ENCODE measurements around the gene HOXA1. TPM values are rescaled to one million over a fixed set of nuclear protein-coding genes. Genes with fewer than 3 reads are reported as not detected.

Gene HOXA1
- total and polyA plus RNA-seq, 2 of the 8 experiments (the other 6 are each of a cell fraction or from before 2014, with no cell fraction given) = not detected

DNA sequence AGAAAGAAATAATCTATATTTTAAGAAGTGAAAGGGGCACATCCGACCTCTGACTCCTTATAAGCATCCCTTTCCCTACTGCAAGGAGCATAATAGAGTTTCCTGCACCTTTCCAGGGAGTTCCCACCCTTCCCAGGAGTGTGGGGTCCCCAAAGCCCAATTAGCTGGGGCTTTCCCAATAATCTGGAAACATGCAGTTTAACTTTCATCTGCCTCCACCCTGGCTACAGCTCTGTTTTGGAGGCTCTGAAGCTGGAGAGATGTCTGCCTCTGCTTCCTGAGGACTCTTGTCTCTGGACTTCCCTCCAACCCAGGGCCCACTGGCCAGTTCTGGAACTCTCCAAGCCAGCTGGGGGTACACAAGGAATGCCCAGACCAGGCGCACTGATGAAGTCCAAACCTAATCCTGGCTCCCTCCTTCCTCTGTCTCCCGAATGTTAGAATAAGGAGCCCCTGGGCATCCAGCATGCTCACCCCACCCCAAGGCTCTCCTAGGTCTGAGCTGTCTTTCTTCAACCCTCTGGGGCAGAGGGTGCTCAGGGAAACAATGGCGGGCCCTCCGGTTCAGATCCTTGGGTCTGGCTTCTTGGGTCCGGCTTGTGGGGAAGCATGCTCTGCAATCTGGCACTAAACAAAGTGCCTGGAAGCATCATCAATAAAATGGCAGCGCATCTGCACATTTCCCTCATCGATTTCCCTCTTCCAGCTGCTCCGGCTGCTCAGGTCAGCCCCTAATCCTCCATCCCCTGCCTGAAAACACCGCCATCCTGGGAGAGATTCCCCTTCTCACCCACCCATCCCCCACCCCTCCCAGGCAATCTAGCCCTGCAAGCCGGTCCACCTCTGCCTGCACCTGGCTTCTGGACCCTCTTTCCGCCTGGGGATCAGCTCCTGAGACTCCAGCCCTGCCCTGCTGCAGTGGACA lies 21.4 kb upstream of the HOXA1 start (continued):
- TF ChIP-seq, protein P1, sequence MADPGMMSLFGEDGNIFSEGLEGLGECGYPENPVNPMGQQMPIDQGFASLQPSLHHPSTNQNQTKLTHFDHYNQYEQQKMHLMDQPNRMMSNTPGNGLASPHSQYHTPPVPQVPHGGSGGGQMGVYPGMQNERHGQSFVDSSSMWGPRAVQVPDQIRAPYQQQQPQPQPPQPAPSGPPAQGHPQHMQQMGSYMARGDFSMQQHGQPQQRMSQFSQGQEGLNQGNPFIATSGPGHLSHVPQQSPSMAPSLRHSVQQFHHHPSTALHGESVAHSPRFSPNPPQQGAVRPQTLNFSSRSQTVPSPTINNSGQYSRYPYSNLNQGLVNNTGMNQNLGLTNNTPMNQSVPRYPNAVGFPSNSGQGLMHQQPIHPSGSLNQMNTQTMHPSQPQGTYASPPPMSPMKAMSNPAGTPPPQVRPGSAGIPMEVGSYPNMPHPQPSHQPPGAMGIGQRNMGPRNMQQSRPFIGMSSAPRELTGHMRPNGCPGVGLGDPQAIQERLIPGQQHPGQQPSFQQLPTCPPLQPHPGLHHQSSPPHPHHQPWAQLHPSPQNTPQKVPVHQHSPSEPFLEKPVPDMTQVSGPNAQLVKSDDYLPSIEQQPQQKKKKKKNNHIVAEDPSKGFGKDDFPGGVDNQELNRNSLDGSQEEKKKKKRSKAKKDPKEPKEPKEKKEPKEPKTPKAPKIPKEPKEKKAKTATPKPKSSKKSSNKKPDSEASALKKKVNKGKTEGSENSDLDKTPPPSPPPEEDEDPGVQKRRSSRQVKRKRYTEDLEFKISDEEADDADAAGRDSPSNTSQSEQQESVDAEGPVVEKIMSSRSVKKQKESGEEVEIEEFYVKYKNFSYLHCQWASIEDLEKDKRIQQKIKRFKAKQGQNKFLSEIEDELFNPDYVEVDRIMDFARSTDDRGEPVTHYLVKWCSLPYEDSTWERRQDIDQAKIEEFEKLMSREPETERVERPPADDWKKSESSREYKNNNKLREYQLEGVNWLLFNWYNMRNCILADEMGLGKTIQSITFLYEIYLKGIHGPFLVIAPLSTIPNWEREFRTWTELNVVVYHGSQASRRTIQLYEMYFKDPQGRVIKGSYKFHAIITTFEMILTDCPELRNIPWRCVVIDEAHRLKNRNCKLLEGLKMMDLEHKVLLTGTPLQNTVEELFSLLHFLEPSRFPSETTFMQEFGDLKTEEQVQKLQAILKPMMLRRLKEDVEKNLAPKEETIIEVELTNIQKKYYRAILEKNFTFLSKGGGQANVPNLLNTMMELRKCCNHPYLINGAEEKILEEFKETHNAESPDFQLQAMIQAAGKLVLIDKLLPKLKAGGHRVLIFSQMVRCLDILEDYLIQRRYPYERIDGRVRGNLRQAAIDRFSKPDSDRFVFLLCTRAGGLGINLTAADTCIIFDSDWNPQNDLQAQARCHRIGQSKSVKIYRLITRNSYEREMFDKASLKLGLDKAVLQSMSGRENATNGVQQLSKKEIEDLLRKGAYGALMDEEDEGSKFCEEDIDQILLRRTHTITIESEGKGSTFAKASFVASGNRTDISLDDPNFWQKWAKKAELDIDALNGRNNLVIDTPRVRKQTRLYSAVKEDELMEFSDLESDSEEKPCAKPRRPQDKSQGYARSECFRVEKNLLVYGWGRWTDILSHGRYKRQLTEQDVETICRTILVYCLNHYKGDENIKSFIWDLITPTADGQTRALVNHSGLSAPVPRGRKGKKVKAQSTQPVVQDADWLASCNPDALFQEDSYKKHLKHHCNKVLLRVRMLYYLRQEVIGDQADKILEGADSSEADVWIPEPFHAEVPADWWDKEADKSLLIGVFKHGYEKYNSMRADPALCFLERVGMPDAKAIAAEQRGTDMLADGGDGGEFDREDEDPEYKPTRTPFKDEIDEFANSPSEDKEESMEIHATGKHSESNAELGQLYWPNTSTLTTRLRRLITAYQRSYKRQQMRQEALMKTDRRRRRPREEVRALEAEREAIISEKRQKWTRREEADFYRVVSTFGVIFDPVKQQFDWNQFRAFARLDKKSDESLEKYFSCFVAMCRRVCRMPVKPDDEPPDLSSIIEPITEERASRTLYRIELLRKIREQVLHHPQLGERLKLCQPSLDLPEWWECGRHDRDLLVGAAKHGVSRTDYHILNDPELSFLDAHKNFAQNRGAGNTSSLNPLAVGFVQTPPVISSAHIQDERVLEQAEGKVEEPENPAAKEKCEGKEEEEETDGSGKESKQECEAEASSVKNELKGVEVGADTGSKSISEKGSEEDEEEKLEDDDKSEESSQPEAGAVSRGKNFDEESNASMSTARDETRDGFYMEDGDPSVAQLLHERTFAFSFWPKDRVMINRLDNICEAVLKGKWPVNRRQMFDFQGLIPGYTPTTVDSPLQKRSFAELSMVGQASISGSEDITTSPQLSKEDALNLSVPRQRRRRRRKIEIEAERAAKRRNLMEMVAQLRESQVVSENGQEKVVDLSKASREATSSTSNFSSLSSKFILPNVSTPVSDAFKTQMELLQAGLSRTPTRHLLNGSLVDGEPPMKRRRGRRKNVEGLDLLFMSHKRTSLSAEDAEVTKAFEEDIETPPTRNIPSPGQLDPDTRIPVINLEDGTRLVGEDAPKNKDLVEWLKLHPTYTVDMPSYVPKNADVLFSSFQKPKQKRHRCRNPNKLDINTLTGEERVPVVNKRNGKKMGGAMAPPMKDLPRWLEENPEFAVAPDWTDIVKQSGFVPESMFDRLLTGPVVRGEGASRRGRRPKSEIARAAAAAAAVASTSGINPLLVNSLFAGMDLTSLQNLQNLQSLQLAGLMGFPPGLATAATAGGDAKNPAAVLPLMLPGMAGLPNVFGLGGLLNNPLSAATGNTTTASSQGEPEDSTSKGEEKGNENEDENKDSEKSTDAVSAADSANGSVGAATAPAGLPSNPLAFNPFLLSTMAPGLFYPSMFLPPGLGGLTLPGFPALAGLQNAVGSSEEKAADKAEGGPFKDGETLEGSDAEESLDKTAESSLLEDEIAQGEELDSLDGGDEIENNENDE (IDR thresholded peaks at IDR 0.05; ENCODE audit: insufficient replicate concordance, low read length) = no peak
